GOT3 (cell line): ENCODE data around the gene DPM2.
A peak's percentile ranks its signal among the peaks of the same experiment; 100 is the strongest.

ENCODE experiments used
- DNase-seq: peaks from one replicate; lab custom pipeline; 2025; ENCODE audit warnings: mixed read lengths; lab: John Stamatoyannopoulos, UW

DPM2 gene

DNA sequence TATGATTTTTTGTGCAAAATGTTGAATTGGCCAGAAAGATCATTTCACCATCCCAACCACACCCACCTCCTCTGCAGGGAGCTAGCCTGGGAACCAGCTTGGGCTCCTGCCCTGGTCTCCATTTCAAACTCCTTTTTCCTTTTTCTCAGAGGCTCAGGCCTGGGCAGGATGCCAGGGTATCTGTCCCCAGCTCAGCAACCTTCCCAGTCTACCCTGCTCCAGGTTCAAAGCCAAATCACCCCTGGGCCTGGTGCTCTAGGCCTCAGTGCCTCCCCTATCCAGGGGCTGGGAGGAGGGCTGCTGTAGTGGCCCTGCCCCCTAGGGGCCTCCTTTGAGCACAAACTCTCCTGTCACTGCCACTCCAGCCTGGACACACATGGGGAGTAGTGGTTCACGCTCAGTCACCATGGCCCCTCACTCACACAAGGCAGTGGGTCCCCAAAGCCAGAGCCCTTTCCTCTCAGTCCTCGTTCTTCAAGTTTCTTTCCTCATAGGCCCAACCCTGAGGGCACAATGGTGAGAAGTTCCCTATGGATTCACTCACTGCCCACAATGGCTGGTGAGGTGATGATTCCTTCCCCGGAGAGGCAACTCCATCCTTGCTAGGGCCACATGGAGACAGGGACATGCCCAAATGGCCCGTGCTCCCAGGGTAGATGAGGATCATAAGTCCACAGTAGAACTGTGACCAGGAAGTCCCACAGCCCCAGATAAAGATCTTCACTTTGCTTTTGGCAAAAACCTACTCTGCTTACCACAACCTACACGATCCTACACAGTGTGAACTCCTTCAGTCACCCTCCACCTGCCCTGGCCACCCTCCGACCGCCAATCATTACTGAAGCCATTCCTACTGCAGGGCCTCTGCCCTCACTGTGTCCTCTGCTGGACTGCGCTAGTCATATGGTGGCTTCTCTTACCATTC is 19.2 kb downstream of the DPM2 start:
- DNase-seq, result no peak

- no peak for DNase-seq
These were observed 20.1 kb downstream of the DPM2 start for GRCh38 chr9:127917603-127918002.

DNA sequence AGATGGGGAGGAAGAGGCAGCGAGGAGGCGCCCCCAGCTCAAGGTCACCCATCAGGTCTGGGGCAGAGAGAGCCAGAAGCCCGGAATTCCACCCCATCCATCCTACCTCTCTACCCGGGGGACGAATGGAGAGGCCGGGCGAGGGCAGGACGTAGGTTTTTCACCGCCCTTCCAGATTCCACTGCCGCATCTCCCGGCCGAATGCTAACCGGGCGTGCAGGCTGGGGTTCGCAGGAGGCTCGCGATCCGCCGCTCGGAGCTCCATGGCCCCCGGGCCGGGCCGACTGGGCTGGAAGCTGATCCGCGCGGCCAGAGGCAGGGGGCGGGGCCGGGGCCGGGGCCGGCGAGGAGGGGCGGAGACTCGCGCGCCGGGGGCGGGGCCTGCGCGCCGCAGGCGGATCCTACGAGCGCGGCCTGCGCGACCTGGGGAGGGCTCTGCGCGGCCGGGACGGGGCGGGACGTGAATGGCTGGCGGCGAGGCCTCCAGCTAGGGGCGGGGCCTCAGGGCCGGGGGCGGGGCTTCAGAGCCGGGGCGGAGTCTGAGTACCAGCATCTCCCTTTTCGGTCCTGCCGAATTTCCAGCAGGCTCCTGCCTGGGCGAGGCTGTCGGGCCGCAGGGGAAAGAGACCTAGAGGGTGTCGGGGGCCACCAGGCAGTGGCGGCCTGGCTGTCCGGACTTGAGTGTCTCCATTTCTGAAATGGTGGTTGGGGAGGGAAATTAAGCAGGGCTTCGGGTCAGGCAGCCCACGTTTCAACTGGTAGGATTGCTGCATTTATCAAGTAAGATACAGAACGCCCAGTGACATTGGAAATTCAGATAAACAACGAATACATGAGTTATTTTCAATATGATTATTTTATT is 20.7 kb downstream of the DPM2 start, which contains the start of gene ST6GALNAC4:
ST6GALNAC4 (minus strand) TSS at position 322 of the 862 bp plus-strand sequence. CDS start 622 bp downstream, outside the sequence.
- DNase-seq, result peak; percentile 68

GRCh38 chr9:127915801-127916719 is 21.6 kb downstream of the DPM2 start:
- DNase-seq, result no peak

DNA sequence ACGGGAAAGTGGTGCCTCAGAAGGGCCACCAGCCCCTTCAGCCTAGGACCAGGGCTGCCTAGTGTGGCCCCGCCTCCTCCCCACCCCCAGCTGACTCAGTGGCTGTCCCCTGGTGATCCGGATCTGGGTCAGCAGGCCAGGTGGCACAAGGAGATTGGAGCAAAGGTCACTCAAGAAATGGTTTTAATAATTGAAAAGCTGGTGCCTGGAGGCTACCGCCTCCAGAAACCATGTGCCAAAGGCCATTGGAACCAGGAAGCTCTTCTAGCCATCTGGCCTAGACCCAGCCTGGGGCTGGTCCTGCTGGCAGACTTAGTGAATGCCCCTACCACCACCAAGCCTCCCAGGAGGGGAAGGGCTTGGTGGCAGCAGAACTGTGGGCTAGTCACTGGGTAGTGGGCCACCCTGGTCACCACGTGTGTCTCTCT is 22.3 kb downstream of the DPM2 start:
- DNase-seq, result no peak

DNA sequence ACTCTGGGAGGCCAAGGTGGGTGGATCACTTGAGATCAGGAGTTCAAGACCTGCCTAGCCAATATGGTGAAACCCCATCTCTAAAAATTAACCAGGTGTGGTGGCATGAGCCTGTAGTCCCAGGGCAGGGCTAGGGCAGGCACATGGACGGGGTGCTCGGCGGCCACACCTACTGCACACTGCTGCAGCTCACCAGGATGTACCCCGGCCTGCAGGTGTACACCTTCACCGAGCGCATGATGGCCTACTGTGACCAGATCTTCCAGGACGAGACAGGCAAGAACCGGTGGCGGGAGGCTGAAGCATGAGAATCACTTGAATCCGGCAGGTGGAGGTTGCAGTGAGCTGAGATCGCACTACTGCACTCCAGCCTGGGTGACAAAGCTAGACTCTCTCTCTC is 24.0 kb downstream of the DPM2 start:
- no peak for DNase-seq

DNA sequence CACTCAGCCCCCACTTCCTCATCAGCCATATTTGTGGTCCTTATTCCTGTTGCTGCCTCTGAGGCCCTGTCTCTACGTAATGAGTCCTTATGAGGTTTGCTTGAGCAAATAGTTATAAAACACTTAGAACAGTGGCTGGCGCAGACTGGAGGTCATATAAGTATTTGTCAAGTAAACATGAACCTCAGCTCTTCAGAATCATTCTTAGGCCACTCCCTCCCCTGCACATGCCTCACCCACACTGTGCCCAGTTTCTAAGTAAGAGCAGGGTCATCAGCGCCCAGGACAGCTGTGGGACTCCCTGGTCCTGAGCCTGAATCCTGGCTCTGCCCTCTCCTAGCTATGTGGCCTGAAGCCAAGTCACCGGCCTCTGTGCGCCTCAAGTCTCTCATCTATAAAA is 24.8 kb downstream of the DPM2 start:
- no peak for DNase-seq

GRCh38 chr9:127912296-127912695 is 25.4 kb downstream of the DPM2 start:
- DNase-seq, result no peak

DNA sequence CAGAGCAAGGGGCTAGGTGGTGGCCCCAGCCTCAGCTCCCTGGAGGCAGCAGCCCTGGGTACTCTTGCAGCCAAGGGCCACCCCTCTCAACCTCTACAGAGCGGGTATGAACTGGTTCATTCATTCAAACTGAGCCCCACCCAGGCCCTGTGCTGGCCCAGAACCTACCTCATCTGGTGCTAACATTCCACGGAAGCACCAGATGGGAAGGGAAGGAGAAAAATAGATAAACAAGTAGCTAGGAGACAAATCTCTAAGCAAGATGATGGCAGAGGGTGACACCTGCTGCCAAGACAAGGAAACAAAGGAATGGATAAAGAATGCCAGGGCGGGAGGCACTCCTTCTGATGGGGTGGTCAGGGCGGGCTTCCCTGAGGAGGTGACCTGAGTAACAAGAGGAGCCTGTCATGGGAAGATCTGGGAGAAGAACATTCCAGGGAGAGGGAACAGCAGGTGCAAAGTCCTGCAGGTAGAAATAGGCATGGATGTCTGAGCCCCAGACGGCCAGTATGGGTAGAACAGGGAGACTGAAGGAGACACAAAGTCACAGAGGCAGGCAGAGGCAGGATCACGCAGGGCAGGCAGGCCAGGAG is 26.9 kb downstream of the DPM2 start:
- DNase-seq, result no peak

DNA sequence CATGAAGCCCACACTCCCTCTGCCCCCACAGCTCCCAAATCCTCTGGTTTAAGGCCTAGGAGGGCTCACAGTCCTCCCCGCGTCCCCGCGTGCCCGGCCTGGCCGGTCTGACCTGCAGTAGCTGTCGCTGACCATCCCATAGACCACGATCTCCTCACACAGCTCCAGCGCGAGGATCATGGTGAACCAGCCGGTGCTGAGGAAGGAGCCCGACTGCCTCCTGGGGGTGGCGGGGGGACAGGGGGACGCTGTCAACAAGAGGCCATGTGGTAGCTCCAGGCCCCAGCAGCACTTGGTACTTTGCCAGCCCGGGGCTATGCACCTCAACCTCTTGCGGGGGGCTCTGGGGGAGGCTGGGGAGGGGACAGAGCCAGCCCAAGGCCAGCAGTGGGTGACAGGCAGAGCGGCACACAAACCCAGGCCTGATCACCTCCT is 27.8 kb downstream of the DPM2 start:
- DNase-seq, result no peak

GRCh38 chr9:127908660-127908926 is 29.1 kb downstream of the DPM2 start:
- DNase-seq, result no peak

DNA sequence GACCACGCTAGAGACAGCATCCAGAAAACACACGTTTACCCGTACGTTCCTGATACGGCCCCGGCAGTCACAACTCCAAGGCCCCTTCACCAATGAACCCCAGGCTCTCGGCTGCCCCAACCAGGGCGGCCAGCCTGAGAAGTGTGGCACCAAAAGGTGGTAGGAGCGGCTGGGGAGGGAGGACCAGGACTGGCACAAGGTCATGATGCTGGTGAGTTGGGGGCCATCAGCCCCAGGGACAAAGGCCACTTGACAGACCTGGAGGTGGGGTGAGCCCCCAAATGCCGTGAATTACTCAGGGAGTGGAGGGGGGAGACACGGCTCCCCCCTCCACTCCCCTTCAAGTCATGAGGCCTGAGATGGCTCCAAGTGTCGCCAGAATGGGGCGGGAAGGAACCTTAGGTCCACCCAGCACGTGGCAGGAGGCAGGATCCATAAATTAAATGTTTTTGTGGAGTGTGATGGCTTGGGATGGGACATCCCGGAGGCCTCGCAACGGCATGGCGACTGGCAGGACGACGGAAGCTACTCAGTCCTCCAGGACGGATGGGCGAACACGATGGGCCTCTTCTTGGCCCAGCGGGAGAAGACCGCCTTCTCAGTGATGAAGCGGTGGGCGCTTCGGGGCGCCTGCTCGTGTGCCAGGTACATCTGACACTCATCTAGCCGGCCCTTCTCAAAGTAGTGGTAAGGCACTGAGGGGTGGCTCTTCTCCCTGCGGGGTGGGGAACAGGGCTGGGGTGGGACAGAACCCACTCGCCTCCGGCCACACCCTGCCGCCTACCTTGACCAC is 29.6 kb downstream of the DPM2 start:
- no peak for DNase-seq

DNA sequence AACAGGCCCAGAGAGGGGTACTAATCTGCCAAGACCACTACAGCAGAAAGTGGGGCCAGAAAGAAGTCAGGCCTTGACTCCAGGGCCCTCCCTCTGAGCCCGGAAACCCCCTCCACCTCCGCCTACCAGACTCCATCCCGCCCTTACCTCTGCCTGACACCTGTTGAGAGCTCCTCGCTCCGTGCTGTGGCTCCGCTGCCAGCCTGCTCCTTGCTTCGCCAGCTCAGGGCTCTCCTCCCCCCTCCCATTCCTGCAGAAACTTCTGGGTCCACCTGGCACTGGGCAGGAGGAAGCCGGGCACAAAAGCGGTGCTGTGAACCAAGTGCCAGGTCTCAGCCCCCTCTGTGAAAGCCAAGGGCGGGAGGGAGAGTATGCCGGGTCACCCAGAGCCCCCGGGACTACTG is 31.9 kb downstream of the DPM2 start:
- no peak for DNase-seq

- no peak for DNase-seq
These were observed 32.5 kb downstream of the DPM2 start for GRCh38 chr9:127905004-127905728.

GRCh38 chr9:127904561-127905003 is 33.1 kb downstream of the DPM2 start:
- DNase-seq, result no peak

DNA sequence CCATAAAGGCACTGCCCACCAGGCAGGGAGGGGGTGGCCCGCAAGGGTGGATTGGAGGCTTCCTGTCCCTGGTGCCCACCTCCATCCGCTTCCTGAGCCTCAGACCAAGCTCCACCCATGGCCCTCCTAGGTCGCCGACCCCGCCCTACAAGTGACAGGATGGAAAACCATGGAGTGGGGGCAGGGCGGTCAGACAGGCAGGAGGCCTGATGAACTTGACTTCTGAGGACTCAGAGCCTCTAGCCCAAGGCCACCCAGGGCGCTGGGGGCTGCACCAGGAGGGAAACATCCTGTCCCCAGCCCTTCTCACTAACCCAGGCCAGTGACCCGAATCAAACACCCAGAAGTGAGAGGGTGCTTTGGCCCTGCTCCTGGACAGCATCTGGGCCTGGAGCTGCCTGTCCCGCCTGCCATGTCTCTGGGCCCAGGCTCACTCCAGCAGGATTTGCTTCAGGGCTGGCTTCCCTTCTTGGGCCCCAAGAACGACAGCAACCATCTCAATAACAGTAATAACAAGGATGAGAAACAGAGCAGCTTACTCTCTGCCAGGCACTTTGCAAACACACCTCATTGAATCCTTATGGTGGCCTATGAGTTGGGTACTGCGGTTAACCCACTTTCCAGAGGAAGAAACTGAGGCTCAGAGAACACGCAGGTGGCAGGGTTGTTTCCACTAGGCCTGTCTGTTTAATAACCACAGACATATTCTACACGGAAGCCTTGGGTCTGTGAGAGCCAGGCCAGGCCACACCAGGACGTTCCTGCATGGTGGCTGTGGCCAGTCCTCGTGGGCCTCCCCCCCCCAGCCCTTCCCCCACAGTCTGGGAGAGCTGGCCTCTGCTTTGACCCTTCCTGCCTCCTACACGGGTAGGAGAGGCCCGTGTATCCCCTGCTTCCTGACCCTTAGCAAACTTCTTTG is 33.8 kb downstream of the DPM2 start:
- no peak for DNase-seq

DNA sequence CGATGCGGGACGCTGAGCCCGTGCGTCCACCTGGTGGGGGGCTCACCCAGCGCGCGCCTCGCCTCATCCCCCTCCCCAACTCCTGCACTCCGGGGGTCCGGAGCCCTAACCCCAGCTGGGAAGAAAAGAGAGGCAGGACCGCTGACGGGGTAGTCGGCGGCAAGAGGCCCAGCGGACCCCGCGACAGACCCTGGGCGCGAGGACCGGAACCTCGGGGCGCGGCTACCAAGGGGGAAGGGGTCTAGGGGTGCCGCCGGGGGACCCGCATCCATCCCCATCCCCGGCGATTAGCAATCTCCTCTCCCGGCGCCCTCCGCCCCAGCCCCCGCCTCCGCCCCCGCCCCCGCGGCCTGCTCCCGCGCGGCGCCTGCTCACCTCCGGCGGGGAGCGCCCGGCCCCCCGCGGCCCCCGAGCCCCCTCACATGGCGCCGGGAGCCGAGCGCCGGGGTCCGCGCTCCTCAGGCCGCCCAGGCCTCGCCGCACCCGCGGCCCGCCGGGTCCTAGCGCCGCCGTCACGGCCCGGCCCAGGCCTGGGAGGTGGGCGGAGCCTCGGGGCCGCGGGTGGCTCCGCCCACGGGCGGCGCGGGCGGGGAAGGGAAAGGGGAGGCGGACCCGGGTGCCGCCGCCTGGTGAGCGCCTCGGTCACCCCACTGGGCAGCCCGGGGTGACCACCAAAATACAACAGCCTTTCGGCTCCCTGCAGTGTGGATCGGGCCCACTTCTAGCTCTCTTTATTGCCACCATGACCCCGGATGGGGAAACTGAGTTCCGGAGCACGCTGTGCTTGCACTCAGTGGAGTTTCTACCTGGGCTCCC is 38.3 kb downstream of the DPM2 start, which contains the start of gene ST6GALNAC6:
ST6GALNAC6 (minus strand) TSS at position 476 of the 816 bp plus-strand sequence. CDS start 1,622 bp downstream, outside the sequence.
- no peak for DNase-seq
